GM18502 (cell line): ENCODE results near the gene ABCA3.

Source experiments
- ATAC-seq: cut with Tn5 transposase; IDR thresholded peaks from one replicate; pipeline ENCODE4 v1.9.1; 2021; ENCODE audit warnings: mild to moderate bottlenecking; ENCODE audit not compliant: unreplicated experiment, poor library complexity

ABCA3 gene

DNA sequence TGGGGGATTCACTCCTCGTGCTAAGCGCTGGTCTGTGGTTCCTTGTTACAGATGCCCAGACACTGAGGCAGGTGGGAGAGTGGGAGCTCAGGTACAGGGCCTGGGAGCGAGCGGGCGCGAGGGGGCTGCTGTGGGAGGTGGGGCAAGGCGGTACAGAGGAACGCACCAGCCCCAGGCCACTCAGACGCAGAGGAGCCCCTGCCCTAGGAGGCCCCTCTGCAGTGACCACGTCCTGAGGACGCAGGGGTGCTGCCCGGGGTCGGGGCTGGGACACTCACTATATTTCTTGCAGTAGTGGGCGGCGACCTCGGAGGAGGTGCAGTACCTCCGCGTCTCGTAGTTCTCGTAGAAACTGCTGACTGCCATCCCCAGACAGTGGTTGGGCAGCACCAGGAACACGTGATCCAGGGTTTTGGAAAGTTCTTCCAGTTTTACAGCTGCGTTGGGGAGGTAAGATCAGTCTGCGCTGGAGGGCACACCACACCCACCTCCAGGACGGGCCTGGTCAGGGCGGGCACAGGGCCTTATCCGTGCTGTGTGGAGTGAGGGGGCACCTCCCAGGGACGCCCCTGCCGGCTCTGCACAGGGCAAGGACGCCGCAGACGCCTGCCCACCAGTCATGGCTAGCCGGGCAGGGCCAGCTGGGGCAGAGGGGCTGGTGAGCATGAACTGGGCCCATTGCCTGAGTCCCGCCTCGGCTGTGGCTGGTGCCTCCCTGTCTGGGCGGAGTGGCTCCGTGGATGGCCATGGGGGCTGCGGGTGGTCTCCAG is 56.3 kb downstream of the ABCA3 start:
- no peak for ATAC-seq

DNA sequence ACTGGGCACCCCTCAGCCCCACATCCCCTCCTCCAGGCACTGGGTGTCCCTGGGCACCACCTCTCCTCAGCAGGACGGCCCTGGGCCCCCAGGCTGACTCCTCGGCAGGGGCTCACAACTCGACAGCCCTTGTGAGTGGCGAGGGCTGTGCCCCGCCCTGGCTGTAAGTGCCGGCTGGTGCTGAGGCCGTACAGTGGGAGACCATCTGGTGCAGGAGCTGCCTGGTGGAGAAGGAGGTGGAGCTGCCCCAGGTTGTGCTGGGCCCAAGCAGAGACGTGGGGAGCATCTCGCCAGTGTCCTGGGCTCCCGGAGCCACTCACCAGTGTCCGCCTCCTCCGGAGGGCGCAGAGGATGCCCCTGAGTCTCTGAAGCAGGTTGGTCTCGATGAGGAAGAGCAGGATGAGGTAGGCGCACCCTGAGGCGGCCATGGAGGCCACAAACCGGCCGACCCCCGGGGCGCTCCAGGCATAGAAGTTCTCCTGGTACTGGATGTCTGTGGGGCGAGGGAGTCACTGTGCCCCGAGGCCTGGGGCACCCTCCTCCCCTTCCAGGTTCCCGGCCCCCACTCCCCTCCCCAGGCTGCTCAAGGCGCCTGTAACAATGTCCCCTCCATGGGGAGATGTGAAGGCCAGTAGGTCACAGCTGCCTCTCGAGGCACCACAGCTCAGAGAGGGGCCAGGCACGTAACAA is 57.5 kb downstream of the ABCA3 start:
- no peak for ATAC-seq

DNA sequence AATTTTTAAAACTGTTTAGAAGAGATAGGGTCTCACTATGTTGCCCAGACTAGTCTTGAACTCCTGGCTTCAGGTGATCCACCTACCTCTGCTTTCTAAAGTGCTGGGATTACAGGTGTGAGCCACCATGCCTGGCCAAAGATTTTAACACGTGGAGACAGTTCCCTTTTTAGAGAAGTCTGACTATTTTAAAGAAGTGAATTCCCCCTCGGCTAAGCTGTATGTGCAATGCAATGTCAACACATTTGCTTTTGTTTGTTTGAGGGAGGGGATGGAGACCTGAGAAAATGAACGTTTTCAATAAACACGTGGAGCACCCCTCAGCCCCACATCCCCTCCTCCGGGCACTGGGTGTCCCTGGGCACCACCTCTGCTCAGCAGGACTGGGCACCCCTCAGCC is 58.3 kb downstream of the ABCA3 start:
- no peak for ATAC-seq

DNA sequence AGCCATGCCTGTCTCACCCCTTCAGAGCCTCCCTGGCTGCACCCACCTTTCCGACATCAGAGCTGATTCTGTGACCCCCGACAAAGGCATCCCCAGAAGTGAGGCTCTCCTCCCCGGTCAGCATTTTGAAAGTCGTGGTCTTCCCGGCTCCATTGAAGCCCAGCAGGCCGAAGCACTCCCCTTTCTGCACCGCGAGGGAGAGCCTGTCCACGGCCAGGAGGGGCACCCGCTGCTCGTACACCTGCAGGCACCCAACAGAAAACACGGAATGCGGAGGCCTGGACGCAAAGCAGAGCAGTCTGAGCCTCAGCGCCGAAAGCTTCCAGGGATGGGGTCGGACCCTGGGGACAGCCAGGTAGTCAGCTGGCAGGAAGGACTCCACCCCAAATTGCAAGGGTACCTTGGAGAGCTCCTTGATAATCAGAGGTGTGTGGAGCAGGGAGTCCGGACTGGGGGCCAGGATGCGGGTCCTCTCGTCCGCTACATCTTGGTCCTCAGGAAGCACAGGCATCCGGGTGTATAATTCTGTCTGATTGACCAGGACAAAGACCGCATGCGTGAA is 59.5 kb downstream of the ABCA3 start:
- no peak for ATAC-seq

GRCh38 chr16:2280461-2280860 is 60.1 kb downstream of the ABCA3 start:
- ATAC-seq: no peak

- no peak for ATAC-seq
Observed at GRCh38 chr16:2278956-2279800, 61.4 kb downstream of the ABCA3 start.

DNA sequence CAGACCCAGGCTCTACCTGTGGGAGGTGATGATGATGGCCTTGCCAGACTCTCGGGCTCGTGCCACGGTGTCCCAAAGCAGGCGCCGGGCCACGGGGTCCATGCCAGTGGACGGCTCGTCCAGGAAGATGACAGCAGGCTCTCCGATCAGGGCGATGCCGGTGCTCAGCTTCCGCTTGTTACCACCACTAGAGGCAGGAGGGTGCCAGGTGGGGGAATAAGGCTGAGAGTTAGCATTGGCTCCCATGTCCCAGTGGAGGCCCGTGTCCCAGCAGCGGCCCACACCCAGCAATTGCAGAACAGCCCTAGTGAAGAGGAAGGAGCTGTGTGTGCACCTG is 62.3 kb downstream of the ABCA3 start:
- ATAC-seq: no peak

DNA sequence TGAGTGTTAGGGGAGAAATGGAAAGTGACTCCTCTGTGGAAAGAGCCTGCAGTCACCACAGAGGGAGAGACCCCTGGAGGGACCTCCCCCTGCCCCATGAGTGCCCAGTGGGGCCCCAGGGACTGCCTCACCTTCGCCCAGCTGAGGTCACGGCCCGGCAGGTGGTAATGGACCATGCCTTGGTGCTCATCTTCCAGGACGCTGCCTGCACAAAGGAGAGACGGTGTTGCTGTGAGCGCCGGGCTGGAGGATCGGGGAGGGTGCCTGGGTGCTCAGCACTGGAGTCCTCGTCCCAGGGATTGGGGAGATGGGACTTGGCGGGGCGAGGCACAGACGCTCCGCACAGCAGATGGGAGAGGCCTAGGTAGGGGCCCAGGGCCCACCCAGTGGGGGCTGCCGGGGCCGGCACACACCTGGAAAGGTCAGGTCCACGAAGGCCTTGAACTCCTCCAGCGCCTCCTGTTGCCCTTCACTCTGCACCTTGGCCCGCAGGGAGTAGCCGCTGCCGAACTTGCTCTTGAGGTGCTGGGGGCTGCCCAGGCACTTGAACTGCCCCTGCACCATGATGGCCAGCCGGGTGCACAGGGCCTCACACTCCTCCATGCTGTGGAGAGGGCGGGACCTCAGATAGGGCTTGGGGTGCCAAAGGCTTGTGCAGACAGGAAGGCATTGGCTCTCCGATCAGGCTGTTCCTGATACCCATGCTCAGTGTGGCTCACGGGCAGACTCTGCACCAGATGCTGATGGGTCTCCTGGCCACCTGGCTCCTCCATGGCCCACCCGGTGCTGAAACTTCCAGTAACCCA is 62.9 kb downstream of the ABCA3 start:
- no peak for ATAC-seq

GRCh38 chr16:2276368-2277195 is 63.9 kb downstream of the ABCA3 start:
- ATAC-seq: no peak

GRCh38 chr16:2275476-2276367 is 64.8 kb downstream of the ABCA3 start:
- no peak for ATAC-seq

DNA sequence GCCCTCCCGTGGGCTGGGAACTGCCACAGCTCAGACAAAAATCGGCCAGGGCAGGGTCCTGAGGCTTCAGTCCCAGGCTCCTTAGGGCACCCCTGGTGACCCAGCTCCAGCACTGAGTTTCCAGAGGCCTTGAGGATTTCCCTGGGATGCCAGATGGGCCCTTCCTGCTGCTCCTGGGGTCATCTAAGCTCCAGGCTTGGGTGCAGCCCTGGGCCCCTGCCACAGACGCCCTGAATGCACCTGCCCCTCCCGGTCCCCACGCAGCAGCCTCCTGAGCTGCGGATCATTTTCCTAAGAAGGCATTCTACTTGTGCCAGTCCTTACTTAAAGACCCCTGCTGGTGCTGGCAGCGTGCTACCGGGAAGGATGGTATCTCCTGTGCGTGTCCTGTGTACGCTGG is 66.6 kb downstream of the ABCA3 start:
- no peak for ATAC-seq

DNA sequence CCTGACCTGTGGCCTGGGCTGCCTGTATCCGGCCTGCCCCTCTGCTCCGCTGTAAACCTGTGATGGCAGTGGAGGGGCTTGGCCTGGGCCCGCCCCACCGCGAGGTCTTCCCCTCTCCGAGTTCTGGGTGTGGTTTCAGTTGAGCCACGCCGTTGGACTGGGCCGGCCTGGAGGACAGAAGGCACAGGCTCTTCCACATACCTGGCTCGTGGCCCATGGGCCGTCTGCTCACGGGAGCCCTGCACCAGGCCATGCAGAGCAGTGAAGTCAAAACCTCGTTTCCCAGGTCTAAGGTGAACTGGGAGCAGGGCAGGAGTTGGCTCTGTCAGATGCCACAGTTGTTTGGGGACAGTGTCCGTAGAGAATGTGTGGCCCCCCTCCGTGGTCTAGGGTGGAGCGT is 67.0 kb downstream of the ABCA3 start:
- ATAC-seq: no peak

DNA sequence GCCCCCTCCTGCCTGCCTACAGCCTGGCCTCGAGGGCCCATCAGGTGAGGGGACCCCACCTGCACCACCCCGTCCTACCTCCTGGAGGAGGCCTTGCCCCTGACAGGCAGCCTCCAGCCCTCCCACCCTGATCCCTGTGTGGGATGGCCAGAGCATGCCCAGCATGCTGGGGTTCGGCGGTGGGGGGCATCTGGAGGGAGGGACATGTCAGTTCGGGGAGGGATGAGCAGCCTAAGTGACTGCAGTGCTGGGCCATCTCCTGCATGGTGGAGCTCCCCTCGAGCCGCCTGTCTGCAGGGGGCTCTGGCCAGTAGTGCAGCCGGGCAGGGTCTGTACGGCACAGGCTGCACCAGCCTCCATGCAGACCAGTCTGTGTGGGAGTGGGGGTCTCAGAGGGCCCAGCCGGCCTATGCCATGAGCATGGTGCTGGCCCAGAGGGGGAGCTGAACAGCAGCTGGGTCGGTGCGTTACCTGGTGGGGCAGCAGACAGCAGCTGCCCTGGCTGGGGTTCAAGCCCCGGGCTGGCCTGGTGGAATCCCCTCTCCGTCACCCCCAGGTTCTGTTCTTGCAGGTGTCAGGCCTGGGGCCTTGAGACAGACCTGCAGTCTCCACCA is 68.6 kb downstream of the ABCA3 start:
- no peak for ATAC-seq

GRCh38 chr16:2270588-2271470 is 69.7 kb downstream of the ABCA3 start:
- no peak for ATAC-seq

- no peak for ATAC-seq
Observed at GRCh38 chr16:2270070-2270462, 70.5 kb downstream of the ABCA3 start.

DNA sequence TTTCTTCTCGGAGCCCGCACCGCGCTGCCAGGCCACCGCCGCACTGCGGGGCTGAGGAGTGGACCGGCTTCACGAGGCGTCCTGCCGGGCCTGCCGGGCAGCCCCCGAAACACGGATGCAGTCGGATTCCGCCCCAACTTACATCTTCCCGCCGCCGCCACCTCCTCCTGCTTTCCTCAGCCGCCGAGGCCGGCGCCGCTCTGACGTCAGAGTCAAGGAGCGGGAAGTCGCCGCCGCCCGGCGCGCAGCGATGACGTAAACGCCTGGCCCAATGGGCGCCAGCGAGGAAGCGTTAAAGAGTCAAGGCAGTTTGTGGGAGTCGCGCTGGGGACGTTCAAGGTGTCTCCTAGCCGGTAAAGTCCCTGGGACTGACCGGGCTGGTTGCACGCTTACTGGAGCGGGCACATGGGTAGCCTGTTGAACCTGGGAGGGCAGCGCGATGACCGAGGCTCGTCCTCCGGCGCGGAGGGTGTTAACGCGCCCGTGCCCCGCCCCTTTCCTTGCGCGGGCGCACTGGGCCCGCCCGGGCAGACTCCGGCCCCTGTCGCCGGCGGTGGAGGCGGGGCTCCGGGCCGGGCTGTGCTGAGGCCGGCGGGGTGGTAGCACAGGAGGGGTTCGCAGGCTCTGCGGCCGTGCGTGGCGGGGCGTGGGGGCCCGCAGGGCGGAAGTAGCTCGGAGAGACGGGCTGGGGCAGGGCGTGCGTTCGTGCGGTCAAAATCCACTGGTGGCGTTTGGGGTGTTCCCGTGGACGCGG is 72.4 kb downstream of the ABCA3 start, which contains the start of gene RNPS1:
TSS of gene RNPS1 (minus strand) at position 214 of the 754 bp plus-strand sequence. CDS start 3,483 bp downstream, outside the sequence.
- ATAC-seq: peak; percentile 78
